ENCODE measurements around the gene GPBP1L1.
"Not testable (repeated sequence)": the region's sequence is repeated elsewhere in the genome, so short reads cannot be mapped to it uniquely, and the experiment has no call there.

GPBP1L1 gene

DNA sequence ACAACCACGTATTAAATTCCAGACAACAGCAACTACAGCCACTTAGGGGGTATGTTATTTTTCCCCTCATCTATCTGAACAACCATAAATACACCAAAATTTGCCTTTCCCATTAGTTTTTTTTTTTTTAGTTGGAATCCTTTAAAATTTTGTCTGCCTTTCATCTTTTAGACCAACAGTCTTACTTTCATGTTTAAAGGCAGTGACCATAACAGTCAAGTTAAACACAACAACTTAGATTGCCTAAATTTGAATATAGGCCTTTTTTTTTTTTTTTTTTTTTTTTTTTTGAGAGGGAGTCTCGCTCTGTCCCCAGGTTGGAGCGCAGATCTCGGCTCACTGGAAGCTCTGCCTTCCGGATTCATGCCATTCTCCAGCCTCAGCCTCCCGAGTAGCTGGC lies 3.4 kb downstream of the GPBP1L1 start:
- no peak for DNase-seq (ENCODE audit: low spot score)

DNA sequence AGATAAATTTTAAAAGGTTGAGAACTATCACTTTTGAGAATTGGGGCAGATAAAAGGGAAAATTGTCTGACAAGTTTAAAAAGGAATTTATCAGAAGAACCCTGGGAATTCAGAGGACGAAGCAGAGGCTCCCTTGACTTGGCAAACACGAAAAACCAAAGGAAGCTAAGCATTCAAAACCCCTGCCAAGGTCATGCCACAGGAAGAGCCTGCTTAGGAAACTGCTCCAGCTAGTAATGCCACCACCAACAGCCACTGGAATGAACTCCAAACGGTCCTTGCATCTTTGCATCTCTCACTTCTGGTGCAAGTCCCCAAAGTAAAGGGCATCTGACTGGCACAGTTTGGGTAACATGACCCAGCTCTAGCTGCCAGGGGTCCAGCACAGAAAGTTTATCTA lies 7.2 kb downstream of the GPBP1L1 start:
- DNase-seq (ENCODE audit: low spot score), result no peak

DNA sequence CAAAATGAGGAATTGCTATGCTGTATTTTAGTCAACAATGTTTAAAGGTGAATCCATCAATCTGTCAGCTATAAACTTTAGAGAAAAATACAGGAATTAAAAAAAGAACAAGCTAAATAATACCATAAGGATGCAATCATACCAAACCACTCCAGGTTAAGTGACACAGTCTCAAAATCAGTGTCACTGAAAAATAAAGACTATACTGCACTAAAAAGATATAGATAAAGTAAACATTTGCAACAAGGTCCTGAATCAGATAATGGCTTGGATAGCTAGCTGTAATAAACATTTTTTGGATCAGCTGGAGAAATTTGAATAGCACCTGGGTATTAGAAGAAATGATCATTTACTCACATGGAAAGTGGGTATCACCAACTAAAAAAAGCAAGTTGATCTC lies 7.8 kb downstream of the GPBP1L1 start:
- no peak for DNase-seq (ENCODE audit: low spot score)

DNA sequence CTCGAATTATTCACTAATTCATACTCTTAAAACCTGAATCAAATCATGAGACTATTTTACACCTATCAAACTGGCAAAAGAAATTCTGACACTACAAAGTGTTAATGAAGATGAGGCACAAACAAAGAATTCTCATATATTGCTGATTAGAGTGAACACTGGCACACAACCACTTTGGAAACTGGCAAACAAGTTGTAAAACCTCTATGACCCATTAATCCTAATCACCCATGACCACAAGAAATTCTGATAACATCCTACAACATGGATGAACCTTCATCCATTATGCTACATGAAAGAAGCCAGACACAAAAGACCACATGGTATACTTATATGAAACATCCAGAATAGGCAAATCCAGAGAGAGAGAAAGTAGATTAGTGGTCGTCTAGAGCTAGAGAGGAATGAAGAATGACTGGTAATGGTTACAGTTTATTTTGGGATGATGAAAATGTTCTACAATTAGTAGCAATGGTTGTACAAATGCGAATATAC lies 8.5 kb downstream of the GPBP1L1 start:
- no peak for DNase-seq (ENCODE audit: low spot score)

DNA sequence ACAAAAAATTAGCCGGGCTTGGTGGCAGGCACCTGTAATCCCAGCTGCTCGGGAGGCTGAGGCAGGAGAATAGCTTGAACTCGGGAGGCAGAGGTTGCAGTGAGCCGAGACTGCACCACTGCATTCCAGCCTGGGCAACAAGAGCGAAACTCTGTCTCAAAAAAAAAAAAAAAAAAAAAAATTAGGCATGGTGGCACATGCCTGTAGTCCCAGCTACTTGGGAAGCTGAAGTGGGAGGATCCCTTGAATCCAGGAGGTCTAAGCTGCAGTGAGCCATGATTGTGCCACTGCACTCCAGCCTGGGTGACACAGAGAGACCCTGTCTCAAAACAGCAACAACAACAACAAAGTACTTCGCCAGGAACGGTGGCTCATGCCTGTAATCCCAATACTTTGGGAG lies 9.8 kb downstream of the GPBP1L1 start:
- not testable (repeated sequence) for DNase-seq (ENCODE audit: low spot score)

GRCh38 chr1:45674478-45674877 lies 11.9 kb downstream of the GPBP1L1 start:
- no peak for DNase-seq (ENCODE audit: low spot score)

- DNase-seq (ENCODE audit: low spot score), result no peak
Observed at GRCh38 chr1:45673956-45674355, 12.4 kb downstream of the GPBP1L1 start.

DNA sequence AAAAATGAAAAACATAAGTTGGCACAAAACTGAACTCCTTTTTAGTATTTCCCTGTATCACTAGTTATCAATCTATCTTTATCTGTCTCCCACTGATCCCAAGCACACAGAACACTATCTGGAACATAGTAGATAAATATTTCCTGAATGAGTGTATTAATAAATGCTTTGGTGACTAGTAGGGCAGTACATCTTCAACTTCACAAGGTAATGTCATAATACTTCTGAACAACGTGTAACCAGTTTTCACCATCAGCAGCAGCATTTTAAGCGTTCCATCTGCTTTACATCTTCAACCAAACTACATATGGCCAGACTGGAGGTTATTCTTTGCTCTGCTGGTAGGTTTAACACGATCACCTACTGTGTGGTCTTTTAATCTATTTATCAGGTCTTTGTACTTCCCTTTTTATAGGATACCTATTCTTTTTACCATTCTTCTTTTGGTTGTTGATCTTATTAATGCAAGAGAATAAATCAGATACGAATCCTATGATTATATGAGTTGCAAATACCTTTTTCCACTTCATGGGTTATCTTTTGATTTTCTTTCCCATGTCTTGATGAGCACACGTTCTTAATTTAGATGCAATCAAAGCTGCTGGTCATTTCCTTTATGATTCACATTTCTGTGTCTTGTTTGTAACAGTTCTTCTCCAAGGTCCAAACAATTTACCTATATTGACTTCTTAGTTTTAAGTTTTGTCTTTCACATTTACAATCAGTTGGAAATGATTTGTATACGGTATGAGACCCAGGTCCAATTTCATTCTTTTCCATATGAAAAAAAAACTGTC lies 16.3 kb downstream of the GPBP1L1 start:
- DNase-seq (ENCODE audit: low spot score), result no peak

DNA sequence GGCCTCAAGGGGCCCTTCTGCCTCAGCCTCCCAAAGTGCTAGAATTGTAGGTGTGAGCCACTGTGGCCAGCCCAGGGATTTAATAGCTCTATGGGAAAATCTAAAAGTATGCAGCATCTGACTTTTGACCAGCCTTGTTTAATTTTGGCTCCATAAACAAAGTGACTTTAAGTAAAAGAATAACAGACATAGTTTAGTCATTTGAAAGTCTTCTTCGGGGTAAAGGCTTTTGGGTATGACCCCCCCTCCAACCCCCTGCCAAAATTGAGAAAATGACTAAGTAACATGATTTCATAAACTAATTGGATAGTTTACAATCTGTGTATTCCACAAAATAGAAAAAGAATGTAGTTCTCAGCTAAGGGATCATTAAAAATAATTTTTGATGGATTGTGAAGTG lies 17.0 kb downstream of the GPBP1L1 start:
- DNase-seq (ENCODE audit: low spot score), result no peak

GRCh38 chr1:45668526-45668925 lies 17.8 kb downstream of the GPBP1L1 start:
- DNase-seq (ENCODE audit: low spot score), result no peak

GRCh38 chr1:45667321-45668111 lies 18.8 kb downstream of the GPBP1L1 start:
- DNase-seq (ENCODE audit: low spot score), result no peak

GRCh38 chr1:45666836-45667235 lies 19.5 kb downstream of the GPBP1L1 start:
- DNase-seq (ENCODE audit: low spot score), result no peak

- DNase-seq (ENCODE audit: low spot score), result no peak
Observed at GRCh38 chr1:45660336-45660735, 26.0 kb downstream of the GPBP1L1 start.

GRCh38 chr1:45659222-45659621 lies 27.1 kb downstream of the GPBP1L1 start:
- no peak for DNase-seq (ENCODE audit: low spot score)

- DNase-seq (ENCODE audit: low spot score), result no peak
Observed at GRCh38 chr1:45658171-45658570, 28.2 kb downstream of the GPBP1L1 start.

- no peak for DNase-seq (ENCODE audit: low spot score)
Observed at GRCh38 chr1:45656573-45657226, 29.6 kb downstream of the GPBP1L1 start.

- DNase-seq (ENCODE audit: low spot score), result no peak
Observed at GRCh38 chr1:45654540-45655280, 31.6 kb downstream of the GPBP1L1 start.

- no peak for DNase-seq (ENCODE audit: low spot score)
Observed at GRCh38 chr1:45647248-45648021, 38.9 kb downstream of the GPBP1L1 start.

- no peak for DNase-seq (ENCODE audit: low spot score)
Observed at GRCh38 chr1:45644661-45645060, 41.7 kb downstream of the GPBP1L1 start.

DNA sequence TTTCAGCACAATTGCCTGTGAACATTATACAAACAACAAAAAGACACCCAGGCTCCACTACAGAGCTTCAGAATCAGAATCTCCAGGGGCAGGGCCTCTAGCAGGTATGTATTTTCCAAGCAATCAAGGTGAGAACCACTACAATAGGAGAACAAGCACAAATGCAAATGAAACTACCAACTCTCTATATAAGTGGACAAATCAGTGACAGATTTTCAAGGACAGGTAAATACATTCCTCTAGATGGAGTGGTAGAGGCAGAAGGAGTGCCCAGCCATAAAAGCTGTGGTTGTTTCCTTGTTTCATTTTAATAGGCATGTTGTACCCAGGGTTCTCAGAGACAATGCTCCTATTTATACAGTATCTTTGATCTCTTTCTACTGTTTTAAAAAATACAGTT lies 42.4 kb downstream of the GPBP1L1 start:
- no peak for DNase-seq (ENCODE audit: low spot score)

- DNase-seq (ENCODE audit: low spot score), result no peak
Observed at GRCh38 chr1:45643321-45643720, 43.0 kb downstream of the GPBP1L1 start.

Measured in SK-N-DZ (cell line).